Stomach (tissue), 4 donors: Measurements from ENCODE around the gene ATP10B.
"Not testable (repeated sequence)": the region's sequence is repeated elsewhere in the genome, so short reads cannot be mapped to it uniquely, and the experiment has no call there.

ENCODE experiments used
- EP300 ChIP-seq: sonication (generic); formaldehyde crosslinking; IDR thresholded peaks from one replicate; pipeline ENCODE4 v1.6.1; 2017; ENCODE audit warnings: antibody characterized with exemption
- POLR2A ChIP-seq, 4 donors: fragments of 450-650 bp; IDR thresholded peaks; one replicate each; pipeline ENCODE4 v1.6.1; 2016; ENCODE audit warnings: antibody characterized with exemption in 4 of 4, control low read depth in 2 of 4, mild to moderate bottlenecking in 1 of 4, moderate library complexity in 1 of 4
- TF ChIP-seq, protein P1 (sequence below), 7 experiments: fragments of 450-650 bp in 4 of 7; fragments of 200-600 bp in 3 of 7; sonication (generic) in 3 of 7; IDR thresholded peaks; one replicate each; pipeline ENCODE4 v1.5.1; 2016 to 2019; ENCODE audit warnings: antibody characterized with exemption in 7 of 7, control low read depth in 2 of 7, mild to moderate bottlenecking in 1 of 7

DNA sequence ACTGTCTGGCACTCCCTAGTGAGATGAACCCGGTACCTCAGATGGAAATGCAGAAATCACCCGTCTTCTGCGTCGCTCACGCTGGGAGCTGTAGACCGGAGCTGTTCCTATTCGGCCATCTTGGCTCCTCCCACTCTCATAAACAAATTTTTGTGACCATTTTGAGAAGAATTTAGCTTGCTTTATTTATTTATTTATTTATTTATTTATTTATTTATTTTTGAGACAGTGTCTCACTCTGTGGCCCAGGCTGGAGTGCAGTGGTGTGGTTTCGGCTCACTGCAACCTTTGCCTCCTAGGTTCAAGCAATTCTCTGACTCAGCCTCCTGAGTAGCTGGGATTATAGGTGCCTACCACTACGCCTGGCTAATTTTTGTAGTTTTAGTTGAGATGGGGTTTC, 136.5 kb downstream of the ATP10B start:
- not testable (repeated sequence) for TF ChIP-seq EP300; POLR2A (IDR thresholded peaks at IDR 0.05)
- TF ChIP-seq, protein P1, sequence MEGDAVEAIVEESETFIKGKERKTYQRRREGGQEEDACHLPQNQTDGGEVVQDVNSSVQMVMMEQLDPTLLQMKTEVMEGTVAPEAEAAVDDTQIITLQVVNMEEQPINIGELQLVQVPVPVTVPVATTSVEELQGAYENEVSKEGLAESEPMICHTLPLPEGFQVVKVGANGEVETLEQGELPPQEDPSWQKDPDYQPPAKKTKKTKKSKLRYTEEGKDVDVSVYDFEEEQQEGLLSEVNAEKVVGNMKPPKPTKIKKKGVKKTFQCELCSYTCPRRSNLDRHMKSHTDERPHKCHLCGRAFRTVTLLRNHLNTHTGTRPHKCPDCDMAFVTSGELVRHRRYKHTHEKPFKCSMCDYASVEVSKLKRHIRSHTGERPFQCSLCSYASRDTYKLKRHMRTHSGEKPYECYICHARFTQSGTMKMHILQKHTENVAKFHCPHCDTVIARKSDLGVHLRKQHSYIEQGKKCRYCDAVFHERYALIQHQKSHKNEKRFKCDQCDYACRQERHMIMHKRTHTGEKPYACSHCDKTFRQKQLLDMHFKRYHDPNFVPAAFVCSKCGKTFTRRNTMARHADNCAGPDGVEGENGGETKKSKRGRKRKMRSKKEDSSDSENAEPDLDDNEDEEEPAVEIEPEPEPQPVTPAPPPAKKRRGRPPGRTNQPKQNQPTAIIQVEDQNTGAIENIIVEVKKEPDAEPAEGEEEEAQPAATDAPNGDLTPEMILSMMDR (IDR thresholded peaks at IDR 0.05), result not testable (repeated sequence)
